NCI-H187 treated with DMSO at 0.1 percent for 48 hours (cell line): ENCODE results near the gene AMHR2.
"Not testable (repeated sequence)": the region's sequence is repeated elsewhere in the genome, so short reads cannot be mapped to it uniquely, and the experiment has no call there.

ENCODE experiments used
- DNase-seq: peaks from one replicate; lab custom pipeline; 2025; lab: John Stamatoyannopoulos, UW

Gene AMHR2

DNA sequence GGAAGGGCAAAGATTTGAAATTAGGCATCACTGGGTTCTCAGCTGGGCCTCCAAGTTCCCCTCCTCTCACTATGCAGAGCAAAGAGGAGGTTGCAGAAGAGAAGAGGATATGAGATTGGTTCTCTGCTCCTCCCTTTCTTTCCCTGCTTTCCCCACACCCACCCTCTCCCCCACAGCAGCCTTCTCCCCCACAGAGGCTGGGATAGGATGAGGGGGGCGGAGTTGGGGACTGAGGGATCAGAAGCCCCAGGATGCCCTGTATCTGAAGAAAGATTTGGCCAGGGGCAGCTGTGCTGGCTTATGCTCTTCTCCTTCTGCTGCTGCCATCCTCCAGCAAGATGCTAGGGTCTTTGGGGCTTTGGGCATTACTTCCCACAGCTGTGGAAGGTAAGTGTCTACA lies at the start of gene AMHR2:
TSS of gene AMHR2 (plus strand) at position 259 of the 400 bp plus-strand sequence. CDS start at position 339, 80 bp downstream.
- DNase-seq, result no peak

- DNase-seq, result not testable (repeated sequence)
Measured at GRCh38 chr12:53374277-53374676, 49.4 kb upstream of the AMHR2 start.

- DNase-seq, result no peak
Measured at GRCh38 chr12:53376747-53377146, 46.9 kb upstream of the AMHR2 start.

DNA sequence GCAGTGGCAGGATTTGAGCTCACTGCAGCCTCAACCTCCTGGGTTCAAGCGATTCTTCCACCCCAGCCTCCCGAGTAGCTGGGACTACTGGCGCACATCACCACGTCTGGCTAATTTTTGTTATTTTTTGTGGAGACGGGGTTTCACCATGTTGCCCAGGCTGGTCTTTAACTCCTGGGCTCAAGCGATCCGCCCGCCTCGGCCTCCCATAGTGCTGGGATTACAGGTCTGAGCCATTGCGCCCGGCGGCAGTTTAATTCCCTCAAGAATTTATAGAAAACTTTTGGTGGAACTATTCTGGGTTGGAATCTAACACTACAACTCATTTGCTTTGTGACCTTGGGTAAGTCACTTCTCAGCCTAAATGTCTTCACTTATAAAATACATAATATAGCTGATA lies 45.4 kb upstream of the AMHR2 start:
- no peak for DNase-seq

GRCh38 chr12:53378724-53379388 lies 44.8 kb upstream of the AMHR2 start:
- DNase-seq, result no peak

- DNase-seq, result peak; percentile 100
Measured at GRCh38 chr12:53379389-53380103, 44.1 kb upstream of the AMHR2 start.

DNA sequence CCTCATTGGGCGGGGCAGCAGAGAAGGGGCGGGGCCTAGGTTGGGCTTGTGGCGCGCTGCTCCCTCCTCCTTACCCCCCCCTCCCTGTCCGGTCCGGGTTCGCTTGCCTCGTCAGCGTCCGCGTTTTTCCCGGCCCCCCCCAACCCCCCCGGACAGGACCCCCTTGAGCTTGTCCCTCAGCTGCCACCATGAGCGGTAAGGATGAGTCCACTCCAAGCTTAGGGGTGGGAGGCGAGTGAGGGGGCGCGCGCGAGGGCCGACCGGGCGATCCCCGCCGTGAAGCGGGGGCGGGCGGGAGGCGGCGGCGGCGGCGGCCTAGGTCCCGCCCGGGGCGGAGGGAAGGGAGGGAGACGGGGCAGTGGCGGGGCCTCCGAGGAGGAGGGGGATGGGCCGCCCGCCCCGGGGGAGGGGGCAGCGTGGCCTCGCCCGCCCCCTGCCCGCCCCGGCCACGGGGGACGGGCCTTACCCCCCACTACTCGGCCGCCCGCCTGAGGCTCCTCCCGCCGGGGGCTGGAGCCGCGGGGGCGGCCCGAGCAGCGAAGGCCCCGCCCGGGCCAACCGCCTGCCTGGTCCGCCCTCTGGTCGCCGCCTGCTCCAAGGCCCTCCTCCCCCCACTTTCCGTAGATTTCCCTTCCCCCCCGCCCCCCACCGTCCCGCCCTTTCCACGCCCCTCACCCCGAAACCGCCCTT lies 43.4 kb upstream of the AMHR2 start, which contains the start of gene SP1:
TSS of gene SP1 (plus strand) at position 73 of the 690 bp plus-strand sequence. CDS start at position 189, 116 bp downstream.
- peak; percentile 27 for DNase-seq

DNA sequence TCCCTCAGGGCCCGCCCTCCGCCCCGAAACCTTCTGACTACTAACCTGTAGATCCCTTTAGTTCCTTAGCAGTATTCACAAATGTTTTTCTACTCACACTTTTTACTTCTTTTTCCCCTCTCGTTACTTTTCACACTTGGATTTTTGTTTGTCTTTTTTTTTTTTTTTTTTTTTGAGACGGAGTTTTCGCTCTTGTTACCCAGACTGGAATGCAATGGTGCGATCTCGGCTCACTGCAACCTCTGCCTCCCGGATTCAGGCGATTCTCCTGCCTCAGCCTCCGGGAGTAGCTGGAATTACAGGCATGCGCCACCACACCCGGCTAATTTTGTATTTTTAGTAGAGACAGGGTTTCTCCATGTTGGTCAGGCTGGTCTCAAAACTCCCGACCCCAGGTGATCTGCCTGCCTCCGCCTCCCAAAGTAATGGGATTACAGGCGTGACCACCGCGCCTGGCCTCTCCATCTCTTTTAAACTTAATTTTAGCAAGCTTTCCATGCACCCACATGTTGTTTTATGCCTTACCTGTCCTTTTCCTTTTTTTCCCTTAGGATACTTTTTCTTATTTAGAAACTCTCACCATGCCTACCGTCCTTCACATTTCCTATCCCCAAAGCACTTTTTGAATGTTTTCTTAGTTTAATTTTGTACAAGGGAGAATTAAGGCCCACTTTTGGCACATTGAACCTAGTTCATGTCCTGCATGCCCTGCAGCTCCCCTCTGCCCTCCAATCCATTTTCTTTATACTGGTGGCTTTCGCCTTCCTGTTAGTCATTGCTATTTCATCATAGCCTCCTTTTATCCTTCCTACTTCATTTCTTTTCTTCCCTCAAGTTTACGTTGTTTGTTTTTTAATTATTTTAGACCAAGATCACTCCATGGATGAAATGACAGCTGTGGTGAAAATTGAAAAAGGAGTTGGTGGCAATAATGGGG lies 42.6 kb upstream of the AMHR2 start:
- DNase-seq, result no peak

DNA sequence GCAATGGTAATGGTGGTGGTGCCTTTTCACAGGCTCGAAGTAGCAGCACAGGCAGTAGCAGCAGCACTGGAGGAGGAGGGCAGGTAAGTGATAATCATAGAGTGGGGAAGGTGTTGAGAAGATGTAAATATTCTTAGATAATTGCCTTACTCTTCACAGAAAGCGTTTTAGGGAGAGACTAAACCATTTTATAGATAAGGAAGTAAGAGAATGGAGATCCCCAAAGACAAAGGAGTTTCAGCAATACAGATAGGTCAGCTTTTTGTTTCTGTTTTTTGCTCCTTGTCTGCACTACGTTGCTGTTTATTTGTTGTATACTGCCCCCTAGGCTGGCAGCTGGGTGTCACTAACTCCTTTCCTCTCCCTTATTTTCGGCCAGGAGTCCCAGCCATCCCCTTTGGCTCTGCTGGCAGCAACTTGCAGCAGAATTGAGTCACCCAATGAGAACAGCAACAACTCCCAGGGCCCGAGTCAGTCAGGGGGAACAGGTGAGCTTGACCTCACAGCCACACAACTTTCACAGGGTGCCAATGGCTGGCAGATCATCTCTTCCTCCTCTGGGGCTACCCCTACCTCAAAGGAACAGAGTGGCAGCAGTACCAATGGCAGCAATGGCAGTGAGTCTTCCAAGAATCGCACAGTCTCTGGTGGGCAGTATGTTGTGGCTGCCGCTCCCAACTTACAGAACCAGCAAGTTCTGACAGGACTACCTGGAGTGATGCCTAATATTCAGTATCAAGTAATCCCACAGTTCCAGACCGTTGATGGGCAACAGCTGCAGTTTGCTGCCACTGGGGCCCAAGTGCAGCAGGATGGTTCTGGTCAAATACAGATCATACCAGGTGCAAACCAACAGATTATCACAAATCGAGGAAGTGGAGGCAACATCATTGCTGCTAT lies 41.7 kb upstream of the AMHR2 start:
- no peak for DNase-seq

- no peak for DNase-seq
Measured at GRCh38 chr12:53383258-53383657, 40.4 kb upstream of the AMHR2 start.

GRCh38 chr12:53386381-53386780 lies 37.3 kb upstream of the AMHR2 start:
- not testable (repeated sequence) for DNase-seq

GRCh38 chr12:53388932-53389331 lies 34.7 kb upstream of the AMHR2 start:
- no peak for DNase-seq

- DNase-seq, result no peak
Measured at GRCh38 chr12:53389702-53390101, 34.0 kb upstream of the AMHR2 start.

DNA sequence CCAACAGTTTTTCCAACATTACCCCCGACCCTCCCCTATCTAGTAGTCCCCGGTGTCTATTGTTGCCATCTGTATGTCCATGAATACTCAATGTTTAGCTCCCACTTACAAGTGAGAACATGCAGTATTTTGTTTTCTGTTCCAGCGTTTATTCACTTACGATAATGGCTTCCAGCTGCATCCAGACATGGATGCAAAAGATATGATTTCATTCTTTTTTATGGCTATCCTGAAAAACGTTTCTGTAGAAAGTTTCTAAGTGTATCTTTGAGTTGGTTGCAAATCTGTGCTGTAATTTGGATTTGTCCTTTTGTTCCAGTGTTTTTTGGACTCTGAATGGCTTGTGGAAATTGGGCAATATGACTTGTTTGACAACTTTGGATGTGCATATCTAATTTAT lies 31.9 kb upstream of the AMHR2 start:
- DNase-seq, result no peak

GRCh38 chr12:53399896-53400295 lies 23.8 kb upstream of the AMHR2 start:
- no peak for DNase-seq

- not testable (repeated sequence) for DNase-seq
Measured at GRCh38 chr12:53402351-53402750, 21.3 kb upstream of the AMHR2 start.

DNA sequence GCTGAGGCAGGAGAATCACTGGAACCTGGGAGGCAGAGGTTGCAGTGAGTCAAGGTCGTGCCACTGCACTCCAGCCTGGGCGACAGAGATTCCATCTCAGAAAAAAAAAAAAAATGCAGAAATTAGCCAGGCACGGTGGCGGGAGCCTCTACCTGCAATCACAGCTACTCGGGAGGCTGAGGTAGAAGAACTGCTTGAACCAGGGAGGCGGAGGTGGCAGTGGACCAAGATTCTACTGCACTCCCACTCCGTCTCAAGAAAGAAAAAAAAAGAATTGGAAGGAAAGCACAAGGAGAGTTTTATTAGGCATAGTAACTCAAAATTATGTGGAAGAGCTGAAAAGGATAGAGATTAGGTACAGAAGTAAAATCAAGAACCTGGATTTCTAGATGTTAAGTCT lies 20.8 kb upstream of the AMHR2 start:
- DNase-seq, result no peak

- no peak for DNase-seq
Measured at GRCh38 chr12:53410951-53411350, 12.7 kb upstream of the AMHR2 start.

GRCh38 chr12:53413485-53414204 lies 10.0 kb upstream of the AMHR2 start:
- DNase-seq, result no peak
